ENCODE measurements around the gene RASA3.
"Not testable (repeated sequence)": the region's sequence is repeated elsewhere in the genome, so short reads cannot be mapped to it uniquely, and the experiment has no call there.

Gene RASA3

DNA sequence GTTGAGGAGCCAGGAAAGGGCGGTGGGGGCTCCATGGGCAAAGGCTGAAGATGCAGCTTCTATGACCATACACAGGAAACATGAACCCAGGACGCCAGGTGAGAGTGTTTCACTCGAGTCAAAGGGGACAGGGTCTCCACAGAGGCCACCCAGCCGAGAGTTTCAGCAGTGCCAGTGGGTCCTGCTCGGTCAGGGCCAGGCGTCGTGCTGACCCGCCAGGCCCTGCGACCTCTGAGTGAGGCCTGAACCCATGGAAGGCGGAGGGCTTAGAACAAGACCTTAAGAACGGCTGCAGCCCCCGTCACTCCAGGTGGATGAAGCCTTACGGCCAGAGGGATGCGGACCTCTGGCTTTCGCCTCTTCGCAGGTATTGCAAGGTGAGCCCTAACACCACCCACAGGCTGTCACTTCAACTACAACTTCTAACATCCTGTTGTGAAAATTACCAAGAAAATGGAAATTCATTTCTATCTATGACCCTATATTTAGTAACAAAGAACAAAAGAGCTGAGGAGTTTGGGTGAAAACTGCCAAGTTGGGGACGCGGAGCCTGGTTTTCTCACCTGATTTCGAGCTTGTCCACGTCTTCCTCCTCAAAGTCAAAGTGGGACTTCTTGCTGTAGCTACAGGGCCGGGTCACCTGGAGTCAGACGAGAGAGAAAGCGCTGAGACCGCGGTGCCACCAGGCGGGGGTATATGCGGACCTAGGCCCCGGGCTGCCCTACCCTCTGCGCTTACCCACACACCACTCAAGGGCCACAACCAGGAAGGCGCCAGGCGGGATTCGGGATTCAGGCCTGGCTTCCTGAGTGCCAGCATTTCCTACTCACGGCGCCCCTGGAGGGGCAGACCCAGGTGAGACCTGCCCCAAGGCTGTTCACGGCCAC lies 108.5 kb downstream of the RASA3 start:
- DNase-seq = no peak

- DNase-seq = no peak
Measured at GRCh38 chr13:114022876-114023275, 109.5 kb downstream of the RASA3 start.

GRCh38 chr13:114022309-114022669 lies 110.1 kb downstream of the RASA3 start:
- no peak for DNase-seq

- peak in 17 of 56 donors; percentile 12 to 66 (median 42) for DNase-seq
Measured at GRCh38 chr13:114021464-114022308, 110.7 kb downstream of the RASA3 start.

DNA sequence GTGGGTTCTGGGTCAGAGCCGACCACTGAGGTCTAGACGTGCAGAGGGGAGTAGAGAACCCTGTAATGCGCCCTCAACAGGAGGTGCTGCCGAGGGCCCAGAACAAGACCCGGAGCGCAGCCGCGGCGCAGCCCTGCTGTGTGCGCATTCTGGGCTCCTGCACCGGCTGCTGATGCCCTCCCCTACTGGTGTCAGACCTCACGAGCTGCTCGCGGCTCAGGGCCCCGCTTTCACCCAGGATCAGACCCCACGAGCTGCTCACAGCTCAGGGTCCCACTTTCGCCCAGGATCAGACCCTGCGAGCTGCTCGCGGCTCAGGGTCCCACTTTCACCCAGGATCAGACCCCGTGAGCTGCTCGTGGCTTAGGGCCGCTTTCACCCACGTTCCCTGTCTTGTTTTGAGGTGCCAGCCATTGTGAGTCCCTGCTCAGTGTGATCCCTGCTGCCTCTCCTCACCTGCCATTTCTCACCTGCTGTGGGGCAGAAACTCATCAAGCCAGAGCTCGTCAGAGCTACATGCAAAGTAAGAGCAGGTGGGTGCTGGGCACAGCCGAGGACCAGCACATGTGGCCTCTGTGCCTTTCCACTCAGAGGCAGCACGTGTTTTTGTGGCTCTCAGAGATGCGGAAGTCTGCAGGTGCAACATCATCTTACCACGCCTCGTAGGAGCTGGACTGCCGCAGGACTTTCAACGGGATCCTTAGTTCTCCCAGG lies 111.5 kb downstream of the RASA3 start:
- no peak for DNase-seq

GRCh38 chr13:114020134-114020533 lies 112.3 kb downstream of the RASA3 start:
- DNase-seq = not testable (repeated sequence)

DNA sequence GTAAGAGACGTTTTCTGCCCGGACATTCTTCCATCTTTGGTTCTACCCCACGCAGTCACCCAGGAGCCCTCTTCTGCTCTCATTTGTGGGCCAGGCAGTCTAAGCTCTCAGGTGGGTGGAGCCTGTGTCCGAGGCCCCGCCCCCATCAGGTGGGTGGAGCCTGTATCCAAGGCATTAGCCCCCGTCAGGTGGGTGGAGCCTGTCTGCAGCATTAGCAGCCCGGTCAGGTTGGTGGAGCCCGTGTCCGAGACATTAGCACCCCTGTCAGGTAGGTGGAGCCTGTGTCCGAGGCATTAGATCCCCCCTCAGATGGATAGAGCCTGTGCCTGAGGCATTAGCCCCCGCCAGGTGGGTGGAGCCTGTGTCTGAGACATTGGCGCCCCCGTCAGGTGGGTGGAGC lies 113.1 kb downstream of the RASA3 start:
- peak in 1 of 56 donors; percentile 42 for DNase-seq

GRCh38 chr13:114018461-114019055 lies 113.9 kb downstream of the RASA3 start:
- DNase-seq = no peak

GRCh38 chr13:114017966-114018365 lies 114.5 kb downstream of the RASA3 start:
- no peak for DNase-seq

DNA sequence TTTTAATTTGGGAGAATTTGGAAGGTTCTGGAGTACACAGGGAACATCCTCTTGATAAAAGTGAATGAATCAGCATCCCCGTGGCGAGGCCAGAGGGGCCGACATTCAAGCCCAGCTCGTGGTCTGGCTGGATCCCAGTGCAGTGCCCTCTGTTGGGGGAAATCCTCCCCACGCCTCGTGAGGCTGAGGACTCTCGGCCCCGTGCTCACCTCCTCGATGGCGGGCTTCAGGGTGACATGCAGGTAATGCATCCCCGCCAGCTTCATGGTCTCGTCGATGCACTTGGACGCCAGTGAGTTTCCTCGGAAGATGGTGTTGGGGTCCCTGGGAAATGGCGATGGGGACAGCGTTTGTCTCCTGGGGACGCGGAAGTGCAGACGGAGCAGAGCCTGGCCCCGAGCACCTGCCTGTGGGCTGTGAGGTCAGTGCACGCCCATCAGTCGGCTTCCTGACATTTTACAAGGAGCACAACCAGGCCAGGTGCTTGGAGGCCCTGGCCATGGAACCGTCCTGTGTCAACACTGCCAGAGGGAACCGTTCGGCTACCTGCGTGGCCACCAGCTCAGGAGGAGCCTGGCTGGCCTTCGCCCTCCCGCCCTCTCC lies 115.3 kb downstream of the RASA3 start:
- no peak for DNase-seq

- DNase-seq = no peak
Measured at GRCh38 chr13:114016321-114017027, 115.9 kb downstream of the RASA3 start.

DNA sequence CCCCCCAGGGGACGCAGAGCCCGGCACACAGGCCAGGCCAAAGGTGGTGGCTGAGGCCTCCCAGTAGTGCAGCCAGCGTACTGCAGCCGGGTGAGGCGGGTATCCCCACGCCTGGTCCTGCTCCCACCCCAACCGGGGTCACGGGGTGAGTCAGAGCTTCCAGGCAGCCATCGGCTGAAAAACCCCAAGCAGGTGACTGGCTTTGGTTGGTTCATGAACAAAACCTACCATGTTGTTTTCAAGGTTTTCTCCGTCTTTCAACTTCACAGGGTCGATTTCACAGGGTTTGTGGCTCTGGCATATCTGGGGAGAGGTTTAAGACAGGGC lies 116.5 kb downstream of the RASA3 start:
- no peak for DNase-seq

DNA sequence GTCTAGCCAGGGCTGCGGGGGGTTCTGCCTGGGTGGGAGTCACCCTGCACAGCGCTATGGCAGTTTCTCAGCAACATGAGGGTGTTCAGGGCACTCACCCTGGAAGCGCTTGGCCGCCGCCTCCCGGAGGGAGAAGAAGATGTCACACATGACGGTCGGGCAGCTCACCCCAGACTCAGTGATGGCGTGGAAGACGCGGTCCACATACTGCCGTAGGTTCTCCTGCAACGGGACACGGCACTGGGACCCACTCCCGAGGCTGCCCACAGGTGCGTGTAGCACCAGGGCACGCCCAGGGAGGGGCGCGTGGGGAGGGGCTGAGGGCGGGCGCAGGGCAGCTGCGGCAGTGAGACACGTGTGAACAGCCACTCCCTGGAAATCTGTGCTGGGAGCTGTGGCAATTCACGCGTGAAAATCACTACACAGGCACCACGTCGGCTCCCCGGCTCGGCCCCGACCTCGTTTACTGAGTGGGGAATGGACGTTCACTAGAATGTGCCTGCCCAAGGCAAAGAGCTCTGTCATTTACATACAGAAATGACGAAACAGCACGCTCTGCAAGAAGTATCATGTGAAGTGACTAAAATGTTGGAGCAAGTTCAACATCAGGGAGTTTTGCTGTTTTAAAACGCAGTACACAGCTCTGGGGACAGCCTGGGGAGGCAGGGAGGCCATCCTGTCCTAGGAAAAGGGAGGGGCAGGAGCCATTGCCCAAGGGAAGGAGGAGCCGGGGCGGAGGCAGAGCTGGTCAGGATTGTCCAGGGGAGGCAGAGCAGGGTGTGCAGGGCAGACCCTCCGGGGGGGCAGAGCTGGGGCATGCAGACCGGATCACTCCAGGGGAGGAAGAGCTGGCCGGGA lies 117.1 kb downstream of the RASA3 start:
- no peak for DNase-seq

DNA sequence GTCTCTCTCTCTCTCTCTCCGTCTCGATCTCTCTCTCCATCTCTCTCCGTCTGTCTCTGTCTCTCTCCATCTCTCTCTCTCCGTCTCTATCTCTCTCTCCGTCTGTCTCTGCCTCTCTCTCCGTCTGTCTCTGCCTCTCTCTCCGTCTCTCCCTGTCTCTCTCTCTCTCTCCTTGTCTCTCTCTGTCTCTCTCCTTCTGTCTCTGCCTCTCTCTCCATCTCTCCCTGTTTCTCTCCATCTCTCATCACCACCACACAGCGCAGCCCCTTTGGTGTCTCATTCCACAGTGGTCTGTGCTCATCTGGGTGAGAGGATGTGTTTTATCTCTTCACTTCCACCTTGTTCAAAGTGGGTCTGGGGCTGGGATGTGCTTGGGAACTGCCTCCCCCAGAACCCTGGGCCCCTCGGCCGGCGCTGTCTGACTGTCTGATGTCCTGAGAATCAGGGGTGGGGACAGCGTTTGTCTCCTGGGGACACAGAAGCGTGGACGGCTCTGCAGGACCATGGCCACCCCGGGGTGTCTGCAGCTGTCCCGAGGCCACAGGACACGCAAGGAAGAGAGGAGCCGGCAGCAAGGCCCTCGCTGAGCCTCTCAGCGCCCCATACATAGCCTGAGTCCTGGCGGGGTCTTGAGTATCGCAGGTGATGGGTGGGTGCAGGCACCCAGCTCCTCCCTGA lies 118.3 kb downstream of the RASA3 start:
- no peak for DNase-seq

DNA sequence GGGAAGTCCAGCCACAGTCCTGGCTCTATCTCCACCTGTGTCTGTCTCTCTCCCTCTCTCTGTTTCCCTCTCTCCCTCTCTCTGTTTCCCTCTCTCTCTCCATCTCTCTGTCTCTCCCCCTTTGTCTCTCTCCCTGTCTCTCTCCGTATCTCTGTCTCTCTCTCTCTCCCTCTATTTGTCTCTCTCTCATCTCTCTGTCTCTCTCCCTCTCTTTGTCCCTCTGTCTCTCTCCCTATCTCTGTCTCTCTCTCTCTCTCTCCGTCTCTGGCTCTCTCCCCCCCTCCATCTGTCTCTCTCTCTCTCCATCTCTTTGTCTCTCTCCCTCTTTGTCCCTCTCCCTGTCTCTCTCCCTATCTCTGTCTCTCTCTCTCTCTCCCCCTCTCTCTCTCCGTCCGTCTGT lies 119.1 kb downstream of the RASA3 start:
- DNase-seq = no peak

DNA sequence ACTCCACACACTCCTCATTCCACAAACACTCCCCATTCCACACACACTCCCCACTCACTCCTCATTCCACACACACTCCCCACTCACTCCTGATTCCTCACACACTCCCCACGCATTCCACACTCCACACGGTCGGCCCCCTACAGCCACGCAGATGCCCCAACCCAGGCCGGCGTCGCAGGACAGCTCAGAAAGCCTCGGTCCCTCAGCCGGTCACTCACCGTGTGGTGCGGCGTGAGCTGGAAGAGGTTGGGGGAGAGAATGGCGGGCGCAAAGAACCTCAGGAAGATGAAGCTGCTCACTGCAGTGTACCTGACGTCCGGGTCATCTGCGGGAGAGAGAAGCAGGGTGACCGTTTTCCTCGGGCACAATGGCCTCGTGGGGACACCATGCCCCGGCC lies 119.5 kb downstream of the RASA3 start:
- DNase-seq = no peak

DNA sequence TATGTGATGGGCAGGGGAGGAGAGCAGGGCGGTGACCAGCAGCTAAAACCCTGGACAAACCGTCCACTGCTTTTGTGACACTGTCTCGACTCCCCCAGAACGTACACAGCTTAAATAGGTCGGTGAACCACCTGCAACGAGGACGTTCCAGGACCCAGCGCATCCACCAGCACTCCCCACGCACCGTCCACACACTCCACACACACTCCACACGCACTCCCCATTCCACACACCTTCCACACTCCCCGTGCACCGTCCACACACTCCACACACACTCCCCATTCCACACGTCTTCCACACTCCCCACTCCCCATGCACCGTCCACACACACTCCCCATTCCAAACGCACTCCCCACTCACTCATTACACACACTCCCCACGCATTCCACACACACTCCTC lies 120.3 kb downstream of the RASA3 start:
- no peak for DNase-seq

GRCh38 chr13:114011226-114011625 lies 121.2 kb downstream of the RASA3 start:
- no peak for DNase-seq

All from amygdala (tissue), 56 donors.